NCI-H2081 treated with DMSO at 0.1 percent for 48 hours (cell line): ENCODE measurements around the gene DACT2.
"Not testable (repeated sequence)": the region's sequence is repeated elsewhere in the genome, so short reads cannot be mapped to it uniquely, and the experiment has no call there.

Experiments used
- DNase-seq: peaks from one replicate; lab custom pipeline; 2025; lab: John Stamatoyannopoulos, UW

The DACT2 gene

GRCh38 chr6:168282985-168283685, 36.4 kb downstream of the DACT2 start:
- DNase-seq: no peak

GRCh38 chr6:168281826-168282225, 37.8 kb downstream of the DACT2 start:
- no peak for DNase-seq

DNA sequence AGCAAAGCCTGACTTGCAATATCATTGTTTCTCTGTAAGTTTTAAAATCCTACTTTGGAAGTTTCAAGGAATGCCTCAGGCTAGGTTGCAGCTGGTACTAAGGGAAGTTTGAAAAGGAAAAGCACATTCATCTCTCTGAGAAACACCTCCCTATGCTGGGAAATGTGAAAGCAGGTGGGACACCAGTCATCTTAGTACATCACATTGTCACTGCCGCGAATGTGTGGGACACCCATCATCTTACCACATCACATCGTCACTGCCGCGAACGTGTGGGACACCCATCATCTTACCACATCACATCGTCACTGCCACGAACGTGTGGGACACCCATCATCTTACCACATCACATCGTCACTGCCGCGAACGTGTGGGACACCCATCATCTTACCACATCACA, 38.3 kb downstream of the DACT2 start:
- not testable (repeated sequence) for DNase-seq

DNA sequence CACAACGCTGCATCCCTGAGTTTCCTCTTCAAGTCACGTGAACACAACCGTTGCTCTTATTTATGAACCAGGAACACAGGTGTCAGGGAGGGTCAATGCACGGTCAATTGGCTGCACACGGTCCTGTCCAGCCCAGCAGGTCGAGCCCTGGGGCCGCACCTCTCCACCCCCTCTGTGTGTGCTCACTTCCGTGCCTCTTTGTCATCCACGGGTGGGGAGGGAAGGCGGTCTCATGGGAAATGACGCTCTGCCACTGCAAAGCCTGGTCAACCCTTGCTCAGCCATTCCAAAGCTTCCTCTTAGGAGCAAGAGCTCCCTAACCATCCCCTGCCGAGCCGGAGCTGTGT, 38.7 kb downstream of the DACT2 start:
- no peak for DNase-seq

DNA sequence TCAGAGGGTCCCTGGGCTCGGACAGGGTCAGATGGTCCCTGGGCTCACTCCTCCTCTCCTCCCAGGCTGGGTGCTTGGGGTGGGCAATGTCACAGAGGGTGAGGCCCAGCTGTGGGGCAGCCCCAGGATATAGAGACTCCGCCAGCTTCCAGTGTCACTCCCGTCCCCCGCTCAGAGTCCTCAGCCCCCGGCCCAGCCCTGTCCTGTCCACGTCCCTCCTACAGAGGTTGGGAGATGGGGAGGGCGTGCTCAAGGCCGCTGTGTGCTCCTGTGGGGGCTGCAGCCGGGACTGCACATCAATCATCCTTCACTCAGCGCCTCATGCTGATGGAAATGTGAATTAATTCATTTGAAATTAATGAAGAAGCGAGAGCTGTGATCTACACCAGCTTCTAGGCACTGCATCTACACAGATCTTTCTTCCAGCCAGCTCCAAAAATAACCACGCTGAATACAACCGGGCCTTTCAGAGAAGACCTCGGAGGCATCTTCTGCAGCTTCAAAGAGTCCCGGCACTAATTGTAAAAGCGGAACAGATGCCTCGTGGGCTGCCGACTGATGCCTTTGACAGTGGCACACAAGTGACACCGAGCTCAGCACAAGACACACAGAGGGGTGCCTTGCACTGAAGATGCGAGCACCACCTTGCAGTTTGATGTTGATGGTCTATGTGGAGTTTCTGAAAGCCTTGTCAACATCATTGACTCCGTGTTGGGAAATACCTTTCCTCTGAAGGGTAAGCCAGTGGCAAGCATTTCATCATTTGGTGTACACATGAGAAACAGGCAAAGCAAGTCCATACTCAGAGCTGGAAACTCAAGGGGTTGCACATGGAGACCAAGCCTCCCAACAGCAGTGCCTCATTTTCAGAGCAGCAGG, 39.3 kb downstream of the DACT2 start:
- DNase-seq: no peak

GRCh38 chr6:168279403-168279935, 40.1 kb downstream of the DACT2 start:
- no peak for DNase-seq

DNA sequence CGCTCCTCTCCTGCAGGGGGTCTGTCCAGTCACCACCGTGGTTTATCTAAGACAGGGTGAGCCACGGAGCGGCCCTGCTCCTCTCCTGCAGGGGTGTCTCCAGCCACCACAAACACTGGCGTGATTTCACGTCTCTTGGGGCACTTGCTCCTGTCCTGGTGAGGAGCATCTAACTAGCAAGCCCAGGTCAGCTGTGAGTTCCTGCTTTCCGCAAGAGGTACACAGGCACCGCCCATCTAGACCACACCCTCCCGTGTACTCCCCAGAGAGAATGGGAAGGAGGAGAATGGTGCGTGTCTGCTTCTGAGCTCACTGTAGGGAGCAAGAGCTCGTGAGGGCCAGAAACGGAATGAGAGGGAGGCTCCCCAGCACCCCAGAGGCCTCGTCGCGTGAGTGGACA, 40.7 kb downstream of the DACT2 start:
- no peak for DNase-seq

- DNase-seq: no peak
Observed at GRCh38 chr6:168277274-168277669, 42.3 kb downstream of the DACT2 start.

GRCh38 chr6:168276576-168277273, 42.9 kb downstream of the DACT2 start:
- DNase-seq: no peak

- DNase-seq: no peak
Observed at GRCh38 chr6:168275168-168275567, 44.4 kb downstream of the DACT2 start.

DNA sequence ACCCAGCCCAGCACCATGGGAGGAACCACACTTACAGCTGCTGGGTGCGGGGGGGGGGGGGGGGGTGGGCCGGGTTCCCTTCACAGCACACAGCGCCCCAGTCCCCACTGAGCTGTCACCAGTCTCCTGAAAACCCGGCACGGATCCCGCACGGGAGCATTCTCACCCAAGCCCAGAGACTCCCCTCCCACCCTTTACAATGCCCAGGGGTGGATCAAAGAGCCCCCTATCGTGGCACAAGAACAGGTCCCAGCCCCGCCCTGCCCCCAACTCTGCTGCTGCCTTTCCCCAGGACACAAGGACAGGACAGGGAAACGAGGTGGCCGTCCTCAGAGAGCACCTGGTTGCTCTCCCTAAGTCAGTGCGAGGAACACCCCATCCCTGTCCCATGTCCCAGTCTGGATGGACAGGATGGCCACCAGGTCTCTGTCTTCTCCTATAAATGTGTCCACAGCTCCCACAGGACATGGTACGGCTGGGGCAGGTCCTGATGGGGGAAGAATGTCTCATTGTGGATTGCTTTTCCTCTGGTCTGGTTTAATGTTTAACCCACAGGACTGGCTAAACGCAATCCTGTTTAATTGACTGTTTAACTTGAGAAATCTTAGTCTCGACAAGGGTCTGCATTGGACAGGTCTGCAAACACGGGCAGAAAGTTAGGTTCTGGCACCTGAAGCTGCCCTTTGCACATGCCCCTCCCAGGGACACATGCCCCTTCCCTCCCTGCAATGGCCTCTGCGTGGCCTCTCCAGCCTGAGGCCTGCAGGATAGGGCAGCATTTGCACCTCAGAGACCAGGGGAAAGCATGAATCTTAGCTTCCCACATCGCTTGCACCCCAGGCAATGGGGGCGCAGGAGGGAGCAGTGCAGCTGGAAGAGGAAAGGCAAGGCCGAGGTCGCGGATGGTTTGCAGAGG, 45.3 kb downstream of the DACT2 start:
- no peak for DNase-seq

DNA sequence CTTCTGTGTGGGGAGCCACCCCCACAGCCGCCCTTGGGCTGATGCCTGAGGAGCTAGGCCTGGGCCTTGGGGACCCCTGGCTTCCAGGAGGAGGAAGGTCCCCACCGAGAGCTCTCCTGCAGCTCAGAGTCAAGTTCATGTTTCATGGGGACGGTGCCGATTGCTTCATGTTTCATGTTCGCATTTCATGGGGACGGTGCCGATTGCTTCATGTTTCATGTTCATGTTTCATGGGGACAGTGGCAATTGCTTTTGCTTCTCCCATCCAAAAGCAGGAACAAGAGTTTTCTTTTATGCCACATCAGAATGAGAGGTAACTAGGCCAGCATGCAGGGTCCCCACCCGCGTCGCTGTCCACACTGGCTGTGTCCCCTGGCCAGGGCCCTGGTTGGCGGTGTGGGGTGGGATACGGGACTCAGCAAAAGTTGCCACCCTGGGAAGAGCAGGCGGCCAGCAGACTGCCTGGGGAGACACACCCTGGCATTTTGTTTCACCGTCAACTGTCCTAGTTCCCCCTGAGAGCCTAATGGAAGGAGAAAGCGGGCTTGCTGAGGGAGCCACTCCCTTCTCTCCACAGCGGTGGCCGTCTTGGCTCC, 46.0 kb downstream of the DACT2 start:
- no peak for DNase-seq

DNA sequence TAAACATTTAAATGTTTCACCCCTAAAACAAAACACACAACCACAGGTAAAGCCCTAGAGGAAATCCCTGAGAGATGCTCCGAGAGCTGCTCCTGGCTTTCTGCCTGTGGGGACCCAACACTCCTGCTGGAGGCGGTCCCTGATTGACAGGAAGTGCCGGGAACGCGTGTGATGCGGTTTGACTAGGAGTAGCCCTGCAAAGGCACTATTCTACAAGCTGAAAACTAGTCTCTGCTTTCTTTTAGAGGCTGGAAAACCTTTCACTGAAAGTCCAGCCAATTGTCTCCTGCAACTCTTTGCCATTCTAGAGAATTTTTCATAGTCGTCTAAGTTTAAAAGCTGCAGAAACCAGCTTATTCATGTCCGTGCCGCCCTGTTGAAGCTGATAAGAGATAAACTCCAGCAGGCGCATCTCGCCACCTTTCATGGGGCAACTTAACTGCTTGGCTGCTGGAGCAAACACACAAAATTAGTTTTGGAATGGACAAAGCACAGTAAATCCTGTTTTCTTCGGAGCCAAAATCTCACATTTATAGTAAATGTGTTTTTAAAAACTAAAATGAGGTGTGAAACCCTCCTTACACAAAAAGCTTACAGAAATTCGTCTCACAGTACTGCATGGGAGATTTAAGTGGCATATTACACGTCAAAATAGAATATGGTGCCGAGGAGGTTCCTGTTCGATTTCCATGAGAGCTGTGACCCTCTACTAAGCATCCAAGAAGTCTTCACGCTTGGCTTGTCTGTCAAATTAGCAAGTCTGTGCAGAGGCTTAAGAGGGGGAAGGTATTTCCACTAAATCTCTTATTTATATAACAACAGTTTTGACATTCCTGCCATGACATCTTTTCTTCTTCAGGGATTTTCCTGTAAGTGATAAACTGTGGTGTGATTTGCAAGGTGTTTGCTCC, 46.9 kb downstream of the DACT2 start:
- DNase-seq: no peak

- no peak for DNase-seq
Observed at GRCh38 chr6:168270274-168271172, 49.1 kb downstream of the DACT2 start.

- DNase-seq: no peak
Observed at GRCh38 chr6:168269455-168270243, 49.9 kb downstream of the DACT2 start.

DNA sequence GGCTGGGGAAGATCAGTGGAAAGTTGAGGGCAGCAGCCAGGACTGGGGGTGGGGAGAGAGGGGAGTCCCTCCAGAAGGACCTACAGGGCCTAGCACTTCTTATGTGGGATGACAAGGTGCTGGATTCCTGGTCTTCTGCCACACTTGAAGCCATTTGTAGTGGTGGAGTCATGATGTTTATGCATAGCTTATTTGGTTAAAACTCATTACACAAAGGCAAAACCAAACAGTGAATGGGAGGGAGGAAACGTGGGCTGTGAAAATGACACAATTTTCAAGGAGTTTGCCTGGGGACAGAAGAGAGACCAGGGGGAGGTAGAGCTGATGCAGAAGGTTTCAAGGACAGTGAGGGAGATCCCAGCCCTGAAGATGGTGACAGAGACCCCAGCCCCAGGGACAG, 50.8 kb downstream of the DACT2 start:
- DNase-seq: no peak

DNA sequence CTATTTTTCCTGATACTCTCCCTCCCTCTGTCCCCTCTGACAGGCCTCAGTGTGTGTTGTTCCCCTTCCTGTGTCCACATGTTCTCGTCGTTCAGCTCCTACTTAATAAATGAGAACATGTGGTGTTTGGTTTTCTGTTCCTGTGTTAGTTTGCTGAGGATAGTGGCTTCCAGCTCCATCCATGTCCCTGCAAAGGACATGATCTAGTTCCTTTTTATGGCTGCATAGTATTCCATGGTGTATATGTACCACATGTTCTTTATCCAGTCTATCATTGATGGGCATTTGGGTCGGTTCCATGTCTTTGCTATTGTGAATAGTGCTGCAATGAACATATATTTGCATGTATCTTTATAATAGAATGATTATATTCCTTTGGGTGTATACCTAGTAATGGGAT, 51.8 kb downstream of the DACT2 start:
- DNase-seq: not testable (repeated sequence)
